ENCODE data around the gene SLC35B2. TPM values are rescaled to one million over a fixed set of nuclear protein-coding genes. Genes with fewer than 3 reads are reported as not detected.

Gene SLC35B2
- polyA plus RNA-seq, 5 donors, result 38.9 to 49.0 (median 43.2) TPM

DNA sequence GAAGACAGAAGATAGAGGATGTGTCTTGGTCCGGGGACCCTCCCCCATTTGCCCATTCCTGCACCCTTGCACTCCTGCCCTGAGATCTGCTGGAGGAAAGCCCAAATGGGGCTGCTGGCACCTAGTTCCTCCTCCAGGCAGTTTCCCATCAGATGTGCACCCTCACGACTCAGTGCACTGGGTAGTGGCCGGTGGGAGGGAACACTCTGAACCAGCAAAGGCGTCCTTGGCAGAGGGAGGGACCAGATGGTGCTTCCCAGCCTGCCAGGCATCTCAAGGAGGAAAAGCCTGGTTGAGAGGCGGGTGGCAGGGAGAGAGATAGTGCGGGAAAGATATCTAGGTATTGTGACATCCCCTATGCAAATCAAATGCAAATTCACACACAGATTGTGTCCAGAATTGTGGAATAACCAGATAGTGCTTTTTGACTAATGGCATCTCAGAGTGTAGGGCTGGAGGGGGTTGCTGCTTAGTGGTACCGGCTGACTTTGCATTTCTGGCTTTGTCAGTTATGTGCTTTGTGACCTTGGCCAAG lies 32.5 kb upstream of the SLC35B2 start:
- DNase-seq, result no peak

DNA sequence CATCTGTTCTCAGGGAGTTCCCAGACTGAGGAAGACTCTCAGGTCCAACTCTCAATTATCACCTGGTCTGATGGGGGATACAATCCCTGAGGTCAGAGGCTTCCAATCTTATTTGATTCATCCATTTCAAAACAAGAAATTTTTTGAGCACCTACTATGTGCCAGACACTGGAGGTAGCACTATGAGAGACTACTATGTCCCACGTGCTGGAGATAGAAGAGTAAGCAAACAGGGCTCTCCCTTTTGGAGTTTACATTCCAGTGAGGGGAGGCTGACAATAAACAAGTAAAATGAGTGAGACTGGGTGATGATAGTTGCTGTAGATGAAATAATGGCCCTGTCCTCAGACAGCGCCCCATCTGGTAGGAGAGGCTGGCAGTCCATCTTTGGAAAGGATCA lies 29.4 kb upstream of the SLC35B2 start:
- no peak for DNase-seq

DNA sequence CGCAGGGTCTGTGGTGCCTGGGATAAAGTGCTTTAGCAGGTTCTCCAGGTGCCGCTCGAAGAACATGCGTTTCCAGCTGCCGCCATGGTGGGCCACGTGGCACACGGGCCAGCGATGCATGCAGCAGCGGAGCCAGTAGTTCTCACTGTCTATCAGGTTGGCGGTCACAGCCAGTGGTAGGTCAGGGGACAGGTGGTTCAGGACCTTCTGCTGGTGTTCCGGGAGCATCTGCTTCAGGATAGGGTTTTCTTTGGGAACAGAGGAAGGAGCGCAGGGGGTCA lies 28.9 kb upstream of the SLC35B2 start:
- no peak for DNase-seq

DNA sequence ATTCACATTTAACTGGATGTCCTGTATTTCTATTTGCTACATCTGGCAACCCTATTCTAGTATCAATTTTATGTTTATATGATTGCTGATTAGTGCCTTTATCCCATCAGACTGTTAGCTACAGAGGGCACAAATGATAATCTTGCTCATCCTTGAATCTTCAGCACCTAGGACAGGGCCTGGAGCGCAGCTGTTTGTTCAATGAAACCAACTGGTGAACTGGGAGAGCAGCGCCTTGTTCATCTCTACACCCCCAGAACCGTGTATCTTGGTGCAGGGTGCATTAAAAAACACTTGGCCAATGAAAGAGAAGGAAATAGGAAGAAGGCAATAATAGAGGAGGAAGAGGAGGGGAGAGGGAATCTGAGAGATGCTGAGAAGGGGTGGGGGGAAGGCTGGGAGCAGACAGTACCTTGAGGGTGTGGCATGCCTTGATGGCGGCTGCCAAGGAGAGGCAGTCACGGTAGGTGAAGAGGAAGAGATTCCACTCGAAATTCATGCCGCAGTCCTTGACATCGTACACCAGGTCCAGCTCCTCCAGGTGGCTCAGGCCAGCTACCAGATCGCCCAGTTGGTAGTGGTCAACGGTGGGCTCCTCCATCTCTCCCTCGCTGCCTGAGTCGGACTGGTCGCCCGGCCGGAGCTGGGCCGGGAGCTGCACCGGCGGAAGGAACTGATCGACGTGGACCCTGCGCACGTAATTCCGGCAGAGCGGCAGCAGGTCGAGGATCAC lies 28.4 kb upstream of the SLC35B2 start:
- no peak for DNase-seq

DNA sequence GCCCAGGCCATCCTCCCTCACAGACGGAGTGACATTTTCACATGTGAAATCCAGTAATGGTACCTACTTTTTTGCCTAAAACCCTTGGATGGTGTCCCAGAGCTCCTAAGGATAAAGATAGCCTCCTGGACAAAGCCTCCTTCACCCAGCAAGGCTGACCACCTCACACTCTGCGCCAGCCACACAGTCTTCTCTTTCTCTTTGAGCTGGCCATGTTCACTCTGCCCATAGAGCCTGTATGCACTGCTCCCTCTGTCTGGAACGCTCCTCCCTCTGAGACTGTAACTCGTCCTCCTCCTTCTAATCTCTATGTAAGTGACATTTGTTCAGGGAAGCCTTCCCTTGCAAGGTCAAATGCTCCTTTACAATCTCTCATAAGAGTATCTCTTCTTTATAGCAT lies 27.5 kb upstream of the SLC35B2 start:
- DNase-seq, result no peak

DNA sequence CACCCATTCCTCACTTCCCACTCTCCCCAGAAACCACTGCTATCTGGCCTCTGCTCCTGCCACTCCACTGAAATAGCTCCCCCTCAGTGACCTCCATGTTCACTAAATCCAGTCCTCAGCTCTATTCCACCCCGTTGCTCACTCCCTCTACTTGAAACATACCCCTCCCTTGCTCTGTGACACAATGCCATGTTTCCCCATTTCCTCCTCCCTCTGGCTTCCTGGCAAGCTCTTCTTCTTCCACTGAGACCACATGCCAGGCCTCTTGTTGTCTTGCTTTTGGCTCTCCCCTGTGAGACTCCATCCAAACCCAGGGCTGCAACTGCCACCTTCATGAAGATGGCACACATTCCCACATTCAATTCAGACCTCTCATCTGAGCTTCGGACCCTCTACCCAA lies 26.8 kb upstream of the SLC35B2 start:
- no peak for DNase-seq

DNA sequence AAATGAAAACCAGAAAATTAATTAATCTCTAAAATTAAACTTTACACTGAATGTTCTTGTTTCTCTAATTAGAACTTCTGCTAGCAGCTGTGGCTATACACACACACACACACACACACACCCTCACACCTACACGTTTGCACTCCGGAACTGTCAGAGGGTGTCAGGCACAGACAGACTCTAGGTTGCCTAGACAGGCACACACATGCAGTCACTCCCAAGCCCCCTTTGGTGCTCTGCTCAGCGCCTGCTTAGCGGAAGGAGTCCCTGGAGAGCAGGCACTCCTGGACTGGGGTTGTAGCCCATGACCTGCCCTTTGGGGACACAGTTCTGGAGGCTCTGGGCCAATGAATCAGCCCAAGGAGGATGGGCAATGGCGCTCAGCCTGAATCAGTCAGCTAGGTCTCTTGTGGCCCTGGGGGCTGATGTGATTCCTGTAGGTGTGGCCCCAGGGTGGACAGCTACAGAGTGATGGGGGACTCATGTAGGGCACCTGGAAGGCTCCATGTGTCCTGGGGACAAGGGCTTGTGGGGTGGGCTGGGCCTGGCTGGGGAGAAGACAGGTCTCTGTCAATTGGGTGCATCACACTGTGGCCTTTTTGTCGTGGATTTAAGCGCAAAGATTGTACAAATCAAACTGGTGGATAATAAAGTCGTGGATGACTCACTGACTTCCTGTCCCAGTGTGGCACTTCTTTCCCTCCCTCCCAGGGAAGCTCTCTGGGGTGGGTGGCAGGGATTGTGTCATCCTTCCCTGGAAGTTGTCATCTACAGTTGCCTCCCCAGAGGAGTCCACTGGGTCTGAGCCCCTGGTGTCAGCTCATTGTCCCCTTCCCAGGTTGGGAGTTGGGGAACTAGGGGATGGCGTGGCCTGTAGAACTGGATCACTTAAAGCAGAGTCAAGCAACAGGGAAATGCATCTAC lies 21.7 kb upstream of the SLC35B2 start:
- no peak for DNase-seq

DNA sequence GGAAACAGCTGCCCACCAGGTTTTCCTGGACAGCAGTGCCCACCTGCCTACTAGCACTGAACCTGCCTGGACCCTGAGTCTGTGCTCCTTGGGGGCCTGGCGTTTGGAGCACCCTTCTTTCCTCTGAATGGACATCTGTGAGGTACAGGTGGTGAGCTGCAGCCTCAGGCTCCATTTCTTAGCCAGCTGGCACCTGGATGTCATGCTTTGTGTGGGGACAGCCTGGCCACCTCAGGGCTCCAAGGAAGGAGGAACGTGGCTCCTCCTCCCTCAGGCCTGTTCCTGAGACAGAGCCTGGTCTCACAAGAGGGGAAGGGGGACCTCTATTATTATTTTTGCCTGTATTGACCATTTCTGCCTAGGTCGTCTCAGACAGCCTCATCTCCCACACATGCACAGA lies 21.0 kb upstream of the SLC35B2 start:
- no peak for DNase-seq

DNA sequence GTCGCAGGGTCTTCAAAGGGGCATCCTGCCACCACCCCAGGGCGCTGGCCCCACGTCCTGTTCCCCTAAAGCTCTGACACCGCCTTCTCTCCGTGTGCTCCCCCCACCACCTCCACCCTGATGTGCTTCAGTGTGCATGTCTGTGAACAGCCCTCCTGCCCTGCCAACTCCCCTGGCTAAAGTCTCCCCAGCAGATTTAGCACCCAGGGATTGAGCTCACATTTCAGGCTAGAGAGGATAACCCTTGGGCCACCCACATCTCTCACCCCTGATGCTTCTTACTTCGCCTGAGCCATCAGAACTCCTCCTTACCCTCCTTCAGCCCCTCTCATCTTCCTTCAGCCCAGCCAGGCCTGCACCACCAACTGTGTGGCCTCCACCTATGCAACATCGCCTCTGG lies 20.4 kb upstream of the SLC35B2 start:
- no peak for DNase-seq

DNA sequence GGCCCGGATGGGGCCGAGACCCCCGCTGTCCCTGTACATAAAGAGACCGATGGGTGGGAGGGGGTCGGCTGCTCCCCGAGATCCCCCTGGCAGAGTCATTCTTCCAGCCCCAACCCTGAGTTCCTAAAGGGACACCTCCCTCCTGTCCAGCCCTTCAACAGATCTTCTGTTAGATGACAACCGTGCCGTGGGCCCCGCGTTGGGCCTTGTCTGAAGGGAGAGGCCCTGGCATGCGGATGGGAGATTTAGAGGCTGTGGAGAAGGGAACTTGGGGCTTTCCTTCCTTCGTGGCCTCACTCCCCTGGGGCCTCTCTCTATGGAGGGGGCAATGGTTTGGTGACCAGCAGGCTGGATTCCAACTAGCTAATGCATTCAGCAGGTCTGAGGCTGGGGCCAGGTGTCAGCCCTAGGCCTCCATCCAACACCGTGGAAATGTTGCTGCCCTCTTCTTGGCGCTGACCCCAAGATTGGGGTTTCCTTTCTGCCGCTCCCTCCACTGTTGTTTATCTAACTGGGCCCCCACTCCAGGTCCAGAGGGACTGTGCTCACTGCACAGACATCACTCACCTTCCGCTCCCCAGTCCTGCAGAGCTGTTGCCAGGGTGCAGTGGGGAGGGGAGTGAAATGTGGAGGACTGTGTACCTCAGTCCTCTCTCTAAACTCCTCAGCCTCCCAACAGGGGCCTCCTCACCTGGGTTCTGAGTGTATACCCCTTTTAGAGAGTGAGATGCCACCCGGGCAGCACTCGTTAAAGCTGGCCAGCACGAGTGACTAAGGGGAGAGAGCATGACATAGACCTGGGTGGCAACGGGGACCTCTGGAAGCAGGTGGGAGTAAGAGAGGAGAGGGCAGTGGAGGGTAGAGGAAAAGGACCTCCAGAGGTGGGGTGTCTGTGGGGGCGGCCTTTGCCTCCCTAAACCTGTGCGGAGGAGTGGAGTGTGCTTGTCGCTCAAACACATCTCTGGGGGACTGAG lies 19.6 kb upstream of the SLC35B2 start:
- DNase-seq, result no peak

DNA sequence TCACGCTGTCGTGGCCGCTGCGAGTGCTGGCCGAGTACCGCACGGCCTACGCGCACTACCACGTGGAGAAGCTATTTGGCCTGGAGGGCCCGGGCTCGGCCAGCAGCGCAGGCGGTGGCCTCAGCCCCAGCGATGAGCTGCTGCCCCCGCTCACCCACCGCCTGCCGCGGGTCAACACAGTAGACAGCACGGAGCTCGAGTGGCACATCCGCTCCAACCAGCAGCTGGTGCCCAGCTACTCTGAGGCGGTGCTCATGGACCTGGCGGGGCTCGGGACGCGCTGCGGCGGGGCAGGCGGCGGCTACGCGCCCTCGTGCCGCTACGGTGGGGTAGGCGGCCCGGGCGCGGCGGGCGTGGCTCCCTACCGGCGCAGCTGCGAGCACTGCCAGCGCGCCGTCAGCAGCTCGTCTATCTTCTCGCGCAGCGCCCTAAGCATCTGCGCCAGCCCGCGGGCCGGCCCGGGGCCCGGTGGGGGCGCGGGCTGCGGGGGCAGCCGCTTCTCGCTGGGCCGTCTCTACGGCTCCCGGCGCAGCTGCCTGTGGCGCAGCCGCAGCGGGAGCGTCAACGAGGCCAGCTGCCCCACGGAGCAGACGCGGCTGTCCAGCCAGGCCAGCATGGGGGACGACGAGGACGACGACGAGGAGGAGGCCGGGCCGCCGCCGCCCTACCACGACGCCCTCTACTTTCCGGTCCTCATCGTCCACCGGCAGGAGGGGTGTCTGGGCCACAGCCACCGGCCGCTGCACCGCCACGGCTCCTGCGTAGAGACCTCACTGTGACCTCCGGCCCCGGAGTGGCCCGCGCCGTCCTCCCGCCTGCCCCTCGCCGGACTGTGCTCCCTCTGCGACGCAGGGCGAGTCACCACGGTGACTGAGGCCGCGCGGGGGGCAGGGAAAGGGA lies 18.7 kb upstream of the SLC35B2 start:
- peak in 1 of 2 donors; percentile 21 for DNase-seq

DNA sequence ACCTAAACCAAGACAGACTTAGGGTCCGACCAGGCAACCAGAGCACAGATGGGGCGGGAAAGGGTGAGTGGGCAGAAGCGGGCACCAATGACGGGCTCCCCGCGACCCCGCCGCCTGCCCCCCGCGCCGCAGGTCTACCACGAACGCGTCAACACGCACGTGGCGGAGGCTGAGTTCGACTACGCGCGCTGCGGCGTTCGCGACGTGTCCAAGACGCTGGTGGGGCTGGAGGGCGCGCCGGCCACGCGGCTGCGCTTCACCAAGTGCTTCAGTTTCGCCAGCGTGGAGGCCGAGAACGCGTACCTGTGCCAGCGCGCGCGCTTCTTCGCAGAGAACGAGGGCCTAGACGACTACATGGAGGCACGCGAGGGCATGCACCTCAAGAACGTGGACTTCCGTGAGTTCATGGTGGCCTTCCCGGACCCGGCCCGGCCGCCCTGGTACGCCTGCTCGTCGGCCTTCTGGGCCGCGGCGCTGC lies 18.0 kb upstream of the SLC35B2 start:
- DNase-seq, result no peak

DNA sequence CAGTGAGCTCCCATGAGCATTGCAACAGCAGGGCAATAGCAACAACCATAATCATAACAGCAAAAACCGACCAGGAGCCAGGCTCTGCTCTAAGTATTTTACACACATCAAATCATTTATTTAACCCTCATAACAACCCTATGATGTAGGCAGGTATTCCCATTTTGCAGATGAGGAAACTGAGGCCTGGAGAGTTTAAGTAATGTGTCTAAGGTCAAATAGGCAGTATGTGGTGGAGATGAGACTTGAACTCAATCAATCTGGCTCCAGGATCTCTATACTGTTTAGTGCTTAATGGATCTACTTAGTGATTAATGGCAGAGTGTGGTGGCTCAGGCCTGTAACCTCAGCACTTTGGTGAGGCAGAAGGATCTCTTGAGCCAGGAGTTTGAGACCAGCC lies 16.3 kb upstream of the SLC35B2 start:
- no peak for DNase-seq

DNA sequence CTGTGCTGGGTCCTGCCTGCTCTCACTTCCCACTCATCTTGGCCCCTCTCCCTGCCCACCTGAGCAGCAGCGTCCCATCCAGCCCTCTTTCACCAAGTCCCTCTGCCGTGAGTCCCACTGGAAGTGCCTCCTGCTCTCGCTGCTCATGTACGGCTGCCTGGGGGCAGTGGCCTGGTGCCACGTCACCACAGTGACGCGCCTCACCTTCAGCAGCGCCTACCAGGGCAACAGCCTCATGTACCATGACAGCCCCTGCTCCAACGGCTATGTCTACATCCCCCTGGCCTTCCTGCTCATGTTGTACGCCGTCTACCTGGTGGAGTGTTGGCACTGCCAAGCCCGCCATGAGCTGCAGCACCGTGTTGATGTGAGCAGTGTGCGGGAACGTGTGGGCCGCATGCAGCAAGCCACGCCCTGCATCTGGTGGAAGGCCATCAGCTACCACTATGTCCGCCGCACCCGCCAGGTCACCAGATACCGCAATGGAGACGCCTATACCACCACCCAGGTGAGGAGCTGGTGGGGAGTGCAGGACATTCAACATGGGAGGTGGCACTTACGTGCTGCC lies 15.8 kb upstream of the SLC35B2 start:
- DNase-seq, result no peak

DNA sequence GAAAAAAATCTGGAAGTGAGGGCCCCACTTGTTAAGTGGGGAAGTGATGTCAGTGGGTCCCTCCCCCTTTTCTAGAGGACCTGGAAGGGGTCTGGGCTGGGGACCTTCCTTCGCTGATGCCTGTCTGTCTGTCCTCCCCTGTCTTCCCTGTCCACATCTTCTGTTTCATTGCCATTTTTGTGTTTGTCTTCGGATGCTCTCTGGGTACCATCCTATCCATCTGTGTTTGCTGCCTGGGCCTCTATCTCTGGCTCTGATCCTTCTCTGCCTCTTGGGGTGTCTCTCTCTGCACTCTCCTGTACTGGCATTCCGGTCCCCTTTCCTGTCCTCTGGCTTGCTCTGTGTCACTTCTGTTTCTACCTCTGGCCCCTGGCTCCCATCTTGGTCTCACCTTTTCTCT lies 15.2 kb upstream of the SLC35B2 start:
- DNase-seq, result no peak

DNA sequence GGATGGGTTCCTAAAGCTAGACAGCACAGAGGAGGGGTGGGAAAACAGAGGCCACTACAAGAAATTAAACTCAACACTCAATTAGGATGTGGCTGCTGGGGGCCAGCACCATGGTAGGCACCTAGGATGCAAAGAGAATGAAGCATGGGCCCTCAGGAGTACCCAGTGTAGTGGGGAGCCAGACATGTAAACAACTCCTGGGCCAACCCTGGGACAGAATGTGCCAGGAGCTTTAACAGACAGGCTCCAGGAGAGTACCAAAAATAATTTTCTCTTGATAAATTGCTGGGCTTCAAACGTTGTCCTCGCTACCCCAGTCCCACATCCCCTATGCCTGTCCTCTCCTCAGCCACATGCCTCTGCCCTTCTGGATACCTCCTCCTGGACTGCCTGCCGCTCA lies 14.6 kb upstream of the SLC35B2 start:
- DNase-seq, result no peak

DNA sequence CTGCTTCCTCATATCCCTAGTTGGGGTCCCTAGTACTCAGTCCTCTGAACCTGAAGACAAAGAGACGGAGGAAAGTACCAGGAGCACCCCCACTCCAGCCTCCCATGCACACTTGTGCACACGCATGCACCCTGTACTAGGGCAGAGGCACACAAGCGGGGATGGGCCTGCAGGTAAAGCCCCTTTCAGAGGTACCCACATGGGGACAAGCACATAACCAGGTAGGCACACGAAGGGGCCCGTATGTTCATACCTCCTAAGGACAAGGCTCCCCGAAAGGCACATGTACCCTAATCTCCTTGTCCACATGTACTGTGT lies 14.0 kb upstream of the SLC35B2 start:
- no peak for DNase-seq

DNA sequence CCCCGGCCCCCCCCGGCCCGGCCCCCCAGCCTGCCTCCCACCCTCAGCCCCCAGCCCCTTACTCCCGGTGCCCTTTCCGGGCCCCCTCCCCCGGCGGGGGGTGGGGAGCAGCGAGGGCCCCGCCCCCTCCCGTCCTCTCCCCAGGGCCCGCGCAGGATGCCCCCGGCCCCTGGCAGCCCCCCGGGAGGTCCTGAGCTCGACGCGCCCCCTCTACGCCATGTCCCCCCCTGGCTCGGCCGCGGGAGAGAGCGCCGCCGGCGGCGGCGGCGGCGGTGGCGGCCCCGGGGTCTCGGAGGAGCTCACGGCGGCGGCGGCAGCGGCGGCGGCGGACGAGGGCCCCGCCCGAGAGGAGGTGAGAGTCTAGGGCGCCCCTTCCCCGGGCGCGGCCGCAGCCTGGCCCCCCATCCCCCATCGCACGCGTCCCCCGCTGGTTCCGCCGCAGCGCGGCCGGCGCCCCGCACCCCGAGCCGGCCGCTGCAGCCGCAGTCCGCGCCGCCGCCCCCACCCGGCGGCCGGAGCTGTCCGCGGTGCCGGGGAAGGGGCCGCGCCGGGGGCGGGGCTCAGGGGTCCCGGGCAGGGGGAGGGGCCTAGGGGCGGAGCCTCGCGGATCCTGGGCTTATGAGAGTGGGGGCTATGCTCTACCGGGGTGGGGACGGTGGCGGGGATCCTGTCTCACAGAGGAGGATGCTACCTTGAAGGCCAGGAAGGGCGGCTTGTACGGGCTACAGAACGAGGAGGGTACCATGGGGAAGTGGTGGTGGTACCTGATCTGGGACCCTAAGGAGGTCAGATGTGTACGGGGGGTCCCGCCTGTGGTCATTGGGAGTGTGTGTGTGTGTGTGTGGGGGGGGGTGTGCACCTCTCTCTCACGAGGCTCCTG lies 13.4 kb upstream of the SLC35B2 start:
- no peak for DNase-seq

DNA sequence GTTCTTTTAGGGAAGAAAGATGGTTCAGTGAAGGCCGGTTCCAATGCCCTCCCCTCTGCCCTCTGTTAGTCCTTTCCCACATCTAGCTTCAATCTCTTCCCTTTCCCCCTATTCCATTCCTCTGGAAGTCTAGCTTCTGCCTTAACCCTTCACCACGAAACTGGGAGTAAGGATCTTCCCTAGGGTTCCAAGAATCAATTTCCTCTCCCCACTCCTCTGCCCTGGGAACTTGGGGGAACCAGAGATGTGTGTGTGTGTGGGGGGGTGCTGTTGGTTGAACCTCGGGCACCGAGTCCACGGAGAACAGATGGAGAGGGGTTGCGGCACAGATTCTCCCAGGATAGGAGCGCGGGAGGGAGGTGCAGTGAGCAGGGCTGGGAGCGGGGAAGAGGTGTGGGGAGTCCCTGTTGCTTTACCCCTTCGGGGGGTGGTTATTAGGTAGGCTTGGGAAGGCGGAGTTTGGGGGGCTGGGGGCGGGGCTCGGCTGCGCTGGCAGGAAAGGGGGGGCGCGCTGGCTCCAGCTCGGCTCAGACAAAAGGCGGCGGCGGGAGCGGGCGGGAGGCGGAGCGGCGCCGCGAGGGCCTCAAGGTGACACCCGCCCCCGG lies 12.7 kb upstream of the SLC35B2 start, which contains the start of gene TMEM151B:
Gene TMEM151B (plus strand): TSS at position 530 of the 605 bp plus-strand sequence. CDS start 293 bp downstream, outside the sequence.
- no peak for DNase-seq

All from right lung (tissue), 5 donors.